Smooth muscle cell (in vitro differentiated cells): ENCODE data around the gene CYGB. TPM values are rescaled to one million over a fixed set of nuclear protein-coding genes. Genes with fewer than 3 reads are reported as not detected.

Experiments
- DNase-seq: peaks from one replicate; lab custom pipeline; 2025; ENCODE audit not compliant: unreplicated experiment; lab: John Stamatoyannopoulos, UW
- H2AFZ ChIP-seq: fragments of 200-600 bp; sonication (generic); 2 replicates; pipeline ENCODE4 v1.6.0; 2016; ENCODE audit warnings: antibody characterized with exemption, low read depth, mild to moderate bottlenecking
- H3F3A ChIP-seq: fragments of 200-600 bp; sonication (generic); 2 replicates; pipeline ENCODE4 v1.6.0; 2017; ENCODE audit warnings: antibody characterized with exemption, low read depth
- H3K27ac ChIP-seq: fragments of 200-600 bp; sonication (generic); 2 replicates; pipeline ENCODE4 v1.5.1; 2016; ENCODE audit warnings: low read depth, mild to moderate bottlenecking
- H3K27me3 ChIP-seq: fragments of 200-600 bp; sonication (generic); 2 replicates; pipeline ENCODE4 v1.6.1; 2016; ENCODE audit warnings: low read depth, mild to moderate bottlenecking
- H3K36me3 ChIP-seq: fragments of 200-600 bp; sonication (generic); 2 replicates; pipeline ENCODE4 v1.5.1; 2016; ENCODE audit warnings: low read depth
- H3K4me1 ChIP-seq: fragments of 200-600 bp; sonication (generic); 2 replicates; pipeline ENCODE4 v1.5.1; 2016; ENCODE audit warnings: low read depth
- H3K4me2 ChIP-seq: fragments of 200-600 bp; sonication (generic); 2 replicates; pipeline ENCODE4 v1.6.0; 2016; ENCODE audit warnings: mild to moderate bottlenecking
- H3K4me3 ChIP-seq: fragments of 200-600 bp; sonication (generic); 2 replicates; pipeline ENCODE4 v1.5.1; 2016; ENCODE audit warnings: mild to moderate bottlenecking
- H3K79me2 ChIP-seq: fragments of 200-600 bp; sonication (generic); 2 replicates; pipeline ENCODE4 v1.6.0; 2016; ENCODE audit warnings: low read depth, mild to moderate bottlenecking
- H3K9ac ChIP-seq: fragments of 200-600 bp; sonication (generic); 2 replicates; pipeline ENCODE4 v1.6.0; 2016; ENCODE audit warnings: low read depth
- H3K9me3 ChIP-seq: fragments of 200-600 bp; sonication (generic); replicated peaks from 2 replicates; pipeline ENCODE4 v1.5.1; 2016; ENCODE audit warnings: low read depth
- H4K20me1 ChIP-seq: fragments of 200-600 bp; sonication (generic); 2 replicates; pipeline ENCODE4 v1.6.0; 2016; ENCODE audit warnings: low read depth
- WGBS: methylation state at CpG from one replicate; pipeline ENCODE4 v1.1.7; 2016; ENCODE audit warnings: low lambda C conversion rate; 5-methylcytosine and 5-hydroxymethylcytosine counted together
- polyA plus RNA-seq: library from polyadenylated mRNA; unstranded; fragments of >200 nt; fragmentation: Nextera tagmentation; extraction: Ambion mirVana; gene quantifications from 2 replicates; pipeline ENCODE4 v1.2.1, GENCODE V29; 2016
- small RNA-seq: library from RNA; depleted of rRNA; stranded (forward); fragments of <200 nt; gene quantifications from one replicate; pipeline ENCODE3, GENCODE V24; 2014
- total RNA-seq: library from RNA; depleted of rRNA; stranded (reverse); fragments of >200 nt; gene quantifications from 2 replicates; pipeline ENCODE4 v1.2.3, GENCODE V29; 2014
- TF ChIP-seq, protein P1 (sequence below): fragments of 200-600 bp; sonication (generic); IDR thresholded peaks from 2 replicates; pipeline ENCODE4 v1.5.1; 2017; ENCODE audit warnings: borderline replicate concordance, mild to moderate bottlenecking, antibody characterized with exemption; ENCODE audit not compliant: insufficient read depth, poor library complexity, severe bottlenecking

CYGB gene
- total and polyA plus RNA-seq, 2 experiments from 2014 or later = 13.9 to 22.2 TPM

DNA sequence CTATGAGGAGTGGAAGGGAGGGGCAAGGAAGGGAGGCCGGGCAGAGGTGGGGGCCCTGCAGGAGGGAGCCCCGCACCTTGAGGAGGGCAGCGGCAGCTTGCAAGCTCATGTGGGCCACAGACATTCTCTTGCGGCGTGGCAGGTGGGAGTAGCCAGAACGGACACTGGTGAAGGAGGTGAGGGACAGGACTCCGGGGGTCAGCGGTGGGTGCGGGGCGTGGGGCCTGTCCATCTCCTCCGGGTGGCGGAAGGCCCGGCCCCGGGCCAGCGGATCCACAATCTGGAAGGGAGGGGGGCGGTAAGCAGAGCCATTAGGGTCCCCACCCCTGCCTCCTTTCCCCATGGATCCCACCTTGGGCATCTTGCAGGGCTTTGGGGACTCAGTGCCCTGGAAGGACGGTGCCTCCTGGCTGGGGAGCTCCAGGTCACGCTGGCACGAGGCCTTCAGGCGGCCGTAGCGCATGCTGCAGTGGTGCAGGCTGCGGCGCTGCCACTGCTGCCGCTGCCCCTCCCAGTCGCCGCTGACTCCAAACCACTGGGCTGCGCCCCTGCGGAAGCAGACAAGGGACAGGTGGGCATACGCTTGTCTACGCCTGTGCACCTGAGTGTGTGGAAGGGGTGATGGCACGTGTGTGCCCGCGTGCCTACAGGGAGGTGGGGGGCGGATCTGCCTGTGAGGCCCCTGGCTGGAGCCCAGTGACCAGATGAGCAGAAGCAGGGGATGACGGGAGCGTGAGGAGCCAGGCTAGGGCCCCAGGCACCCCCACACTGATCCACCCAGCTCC is 58.6 kb downstream of the CYGB start:
- no peak overlapping the region for H3K27ac ChIP-seq
- no peaks in the 10 kb centered on the region for H3K9me3 ChIP-seq
- TF ChIP-seq, protein P1, sequence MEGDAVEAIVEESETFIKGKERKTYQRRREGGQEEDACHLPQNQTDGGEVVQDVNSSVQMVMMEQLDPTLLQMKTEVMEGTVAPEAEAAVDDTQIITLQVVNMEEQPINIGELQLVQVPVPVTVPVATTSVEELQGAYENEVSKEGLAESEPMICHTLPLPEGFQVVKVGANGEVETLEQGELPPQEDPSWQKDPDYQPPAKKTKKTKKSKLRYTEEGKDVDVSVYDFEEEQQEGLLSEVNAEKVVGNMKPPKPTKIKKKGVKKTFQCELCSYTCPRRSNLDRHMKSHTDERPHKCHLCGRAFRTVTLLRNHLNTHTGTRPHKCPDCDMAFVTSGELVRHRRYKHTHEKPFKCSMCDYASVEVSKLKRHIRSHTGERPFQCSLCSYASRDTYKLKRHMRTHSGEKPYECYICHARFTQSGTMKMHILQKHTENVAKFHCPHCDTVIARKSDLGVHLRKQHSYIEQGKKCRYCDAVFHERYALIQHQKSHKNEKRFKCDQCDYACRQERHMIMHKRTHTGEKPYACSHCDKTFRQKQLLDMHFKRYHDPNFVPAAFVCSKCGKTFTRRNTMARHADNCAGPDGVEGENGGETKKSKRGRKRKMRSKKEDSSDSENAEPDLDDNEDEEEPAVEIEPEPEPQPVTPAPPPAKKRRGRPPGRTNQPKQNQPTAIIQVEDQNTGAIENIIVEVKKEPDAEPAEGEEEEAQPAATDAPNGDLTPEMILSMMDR = no peak
- no peak for DNase-seq
- no peaks in the 10 kb centered on the region for H3F3A ChIP-seq
- no peak overlapping the region for H3K4me3 ChIP-seq
- H3K4me1 ChIP-seq = no peaks in the 10 kb centered on the region
- WGBS = 99% methylated on average over 25 of the region's 37 CpGs
- H3K36me3 ChIP-seq = no peaks in the 10 kb centered on the region
- H3K27me3 ChIP-seq = no peaks in the 10 kb centered on the region
- no peak overlapping the region for H3K9ac ChIP-seq
- H3K79me2 ChIP-seq = no peaks in the 10 kb centered on the region
- H3K4me2 ChIP-seq = no peak overlapping the region
- no peak overlapping the region for H2AFZ ChIP-seq
- no peaks in the 10 kb centered on the region for H4K20me1 ChIP-seq

DNA sequence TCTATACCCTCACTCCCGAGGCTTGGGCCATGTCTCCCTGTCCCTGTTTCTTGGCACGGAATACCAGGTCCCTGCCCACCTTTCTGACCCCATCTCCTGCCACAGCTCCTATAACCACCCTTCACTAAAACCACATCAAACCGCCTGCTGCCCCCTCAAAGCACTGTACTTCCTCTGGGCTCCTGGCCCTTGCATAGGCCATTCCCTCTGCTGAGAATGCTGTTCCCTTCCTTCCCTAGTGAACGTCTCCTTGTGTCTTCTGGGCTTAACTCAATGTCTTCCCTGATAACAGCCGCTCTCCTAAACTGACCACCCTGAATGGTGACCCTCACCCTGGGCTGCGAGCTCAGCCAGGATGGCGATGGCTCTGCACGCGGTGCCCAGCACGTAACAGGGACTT is 59.4 kb downstream of the CYGB start:
- Histone ChIP-seq H3K79me2 (no peaks in the 10 kb centered on the region), H3K9me3 (no peaks in the 10 kb centered on the region), H3K4me1 (no peaks in the 10 kb centered on the region), H3K27ac (no peak overlapping the region), H4K20me1 (no peaks in the 10 kb centered on the region), H3K4me3 (no peak overlapping the region), H2AFZ (no peak overlapping the region), H3K4me2 (no peak overlapping the region), H3K9ac (no peak overlapping the region), H3K36me3 (no peaks in the 10 kb centered on the region), H3F3A (no peaks in the 10 kb centered on the region), H3K27me3 (no peaks in the 10 kb centered on the region)
- TF ChIP-seq, protein P1 = no peak
- WGBS = 99% methylated on average over 10 of the region's 10 CpGs
- no peak for DNase-seq

GRCh38 chr17:76477576-76477975 is 59.9 kb downstream of the CYGB start:
- WGBS = 92% methylated on average over 15 of the region's 15 CpGs
- Histone ChIP-seq H3K4me1 (no peaks in the 10 kb centered on the region), H2AFZ (no peak overlapping the region), H3K27ac (no peak overlapping the region), H4K20me1 (no peaks in the 10 kb centered on the region), H3F3A (no peaks in the 10 kb centered on the region), H3K9me3 (no peaks in the 10 kb centered on the region), H3K9ac (no peak overlapping the region), H3K4me3 (no peak overlapping the region), H3K36me3 (no peaks in the 10 kb centered on the region), H3K4me2 (no peak overlapping the region), H3K79me2 (no peaks in the 10 kb centered on the region), H3K27me3 (no peaks in the 10 kb centered on the region)
- DNase-seq = no peak
- TF ChIP-seq, protein P1 = no peak

Small RNAs within 50 kb of the gene (small RNA-seq; reads per million reads assigned to genes)
- gene SNORD1A (not detected), gene SNORD1B (1,675 reads per million, percentile 100 among the genes with 10 or more reads in this experiment)

Other genes starting within 250 kb of the CYGB start
- gene QRICH2, start 229.4 kb downstream of the CYGB start, total RNA-seq = 1.2 TPM in 2 replicates
- gene QRICH2, start 229.4 kb downstream of the CYGB start, polyA plus RNA-seq = 1.1 and 1.5 TPM in 2 replicates
- gene PRPSAP1, start 183.8 kb downstream of the CYGB start, total RNA-seq = 27.1 and 43.6 TPM in 2 replicates
- gene PRPSAP1, start 183.8 kb downstream of the CYGB start, polyA plus RNA-seq = 35.7 and 51.5 TPM in 2 replicates
- gene SPHK1, start 153.1 kb downstream of the CYGB start, total RNA-seq = 8.3 and 20.1 TPM in 2 replicates
- 24.8 and 27.4 TPM in 2 replicates for gene SPHK1, start 153.1 kb downstream of the CYGB start, polyA plus RNA-seq
- 7.6 and 10.1 TPM in 2 replicates for gene UBE2O, start 84.6 kb downstream of the CYGB start, total RNA-seq
- gene UBE2O, start 84.6 kb downstream of the CYGB start, polyA plus RNA-seq = 12.1 and 15.2 TPM in 2 replicates
- gene AANAT, start 70.1 kb downstream of the CYGB start, total RNA-seq = not detected in 2 replicates
- gene AANAT, start 70.1 kb downstream of the CYGB start, polyA plus RNA-seq = 0.15 TPM in 1 of 2 replicates, not detected in the other
- gene RHBDF2, start 36.3 kb downstream of the CYGB start, total RNA-seq = 4.9 and 12.2 TPM in 2 replicates
- gene RHBDF2, start 36.3 kb downstream of the CYGB start, polyA plus RNA-seq = 20.5 and 25.4 TPM in 2 replicates
- 0.31 and 1.4 TPM in 2 replicates for gene PRCD, start 2.3 kb upstream of the CYGB start, total RNA-seq
- gene PRCD, start 2.3 kb upstream of the CYGB start, polyA plus RNA-seq = 5.0 and 5.8 TPM in 2 replicates
- gene ST6GALNAC2, start 48.2 kb upstream of the CYGB start, total RNA-seq = 6.9 and 9.9 TPM in 2 replicates
- gene ST6GALNAC2, start 48.2 kb upstream of the CYGB start, polyA plus RNA-seq = 1.2 and 13.2 TPM in 2 replicates
- gene ST6GALNAC1, start 106.0 kb upstream of the CYGB start, total RNA-seq = not detected in 2 replicates
- gene ST6GALNAC1, start 106.0 kb upstream of the CYGB start, polyA plus RNA-seq = not detected in 2 replicates
- 131 and 134 TPM in 2 replicates for gene MXRA7, start 173.3 kb upstream of the CYGB start, total RNA-seq
- gene MXRA7, start 173.3 kb upstream of the CYGB start, polyA plus RNA-seq = 157 and 158 TPM in 2 replicates
- 32.0 and 32.7 TPM in 2 replicates for gene JMJD6, start 188.9 kb upstream of the CYGB start, total RNA-seq
- 52.3 and 54.7 TPM in 2 replicates for gene JMJD6, start 188.9 kb upstream of the CYGB start, polyA plus RNA-seq
- 28.2 and 32.5 TPM in 2 replicates for gene METTL23, start 189.1 kb upstream of the CYGB start, total RNA-seq
- 46.2 and 47.1 TPM in 2 replicates for gene METTL23, start 189.1 kb upstream of the CYGB start, polyA plus RNA-seq
- 166 and 182 TPM in 2 replicates for gene SRSF2, start 199.6 kb upstream of the CYGB start, total RNA-seq
- 109 and 110 TPM in 2 replicates for gene SRSF2, start 199.6 kb upstream of the CYGB start, polyA plus RNA-seq
- gene MFSD11, start 200.4 kb upstream of the CYGB start, total RNA-seq = 56.6 and 58.6 TPM in 2 replicates
- 28.1 and 31.9 TPM in 2 replicates for gene MFSD11, start 200.4 kb upstream of the CYGB start, polyA plus RNA-seq